Middle frontal gyrus (tissue), 1 donor: ENCODE measurements around the gene VPS13D.
"Not testable (repeated sequence)": the region's sequence is repeated elsewhere in the genome, so short reads cannot be mapped to it uniquely, and the experiment has no call there.

Experiments
- DNase-seq: peaks from one replicate; pipeline ENCODE4 v3.0.0-alpha.2; 2015; ENCODE audit warnings: low spot score; ENCODE audit errors: extremely low spot score

VPS13D gene

DNA sequence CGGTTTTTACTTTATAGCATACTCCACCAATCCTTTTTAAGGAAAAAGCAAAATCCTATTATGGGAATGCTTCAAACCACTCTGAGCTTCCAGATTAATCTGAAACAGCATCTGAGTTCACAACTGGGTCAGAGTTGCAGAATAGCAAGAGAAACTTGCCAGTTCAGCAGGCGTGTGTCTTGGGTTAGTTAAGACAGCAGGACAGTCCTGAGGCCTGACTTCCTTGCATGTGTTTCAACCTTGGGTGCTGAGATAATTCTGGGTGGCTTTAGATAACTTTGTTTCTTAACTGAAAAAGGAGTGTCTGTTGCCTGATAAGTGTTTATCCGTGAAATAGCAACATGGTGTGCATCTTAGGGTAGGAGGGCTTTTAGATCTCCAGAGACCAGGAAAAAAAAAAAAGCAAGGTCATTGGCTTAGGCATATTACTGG lies 218.9 kb downstream of the VPS13D start:
- no peak for DNase-seq

DNA sequence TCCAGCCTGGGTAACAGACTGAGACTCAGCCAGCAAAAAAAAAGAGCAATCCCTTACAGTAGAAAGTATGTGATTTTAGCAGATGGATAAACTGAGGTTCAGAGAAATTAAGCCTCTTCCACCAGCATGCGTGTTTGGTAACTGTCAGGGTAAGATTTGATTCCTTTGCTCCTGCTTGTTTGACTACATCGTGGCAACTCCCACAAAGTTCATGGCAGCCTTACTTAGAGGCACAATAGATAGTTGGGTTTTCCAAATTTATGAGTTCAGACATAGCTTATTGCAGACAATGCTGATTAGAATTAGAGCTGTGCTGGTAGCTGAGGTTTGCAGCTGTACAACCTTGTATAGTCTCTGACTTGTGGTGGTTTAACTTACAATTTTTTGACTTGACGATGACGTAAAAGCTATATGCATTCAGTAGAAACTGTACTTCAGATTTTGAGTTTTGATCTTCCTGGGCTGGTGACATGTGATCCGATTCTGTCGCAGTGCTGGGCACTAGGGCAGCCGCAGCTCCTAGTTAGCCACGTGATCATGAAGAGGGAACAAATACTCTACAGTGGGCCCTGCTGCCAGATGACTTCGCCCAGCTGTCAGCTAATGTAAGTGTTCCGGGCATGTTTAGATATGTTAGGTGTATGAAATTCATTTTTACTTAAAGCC lies 220.4 kb downstream of the VPS13D start:
- DNase-seq, result no peak

DNA sequence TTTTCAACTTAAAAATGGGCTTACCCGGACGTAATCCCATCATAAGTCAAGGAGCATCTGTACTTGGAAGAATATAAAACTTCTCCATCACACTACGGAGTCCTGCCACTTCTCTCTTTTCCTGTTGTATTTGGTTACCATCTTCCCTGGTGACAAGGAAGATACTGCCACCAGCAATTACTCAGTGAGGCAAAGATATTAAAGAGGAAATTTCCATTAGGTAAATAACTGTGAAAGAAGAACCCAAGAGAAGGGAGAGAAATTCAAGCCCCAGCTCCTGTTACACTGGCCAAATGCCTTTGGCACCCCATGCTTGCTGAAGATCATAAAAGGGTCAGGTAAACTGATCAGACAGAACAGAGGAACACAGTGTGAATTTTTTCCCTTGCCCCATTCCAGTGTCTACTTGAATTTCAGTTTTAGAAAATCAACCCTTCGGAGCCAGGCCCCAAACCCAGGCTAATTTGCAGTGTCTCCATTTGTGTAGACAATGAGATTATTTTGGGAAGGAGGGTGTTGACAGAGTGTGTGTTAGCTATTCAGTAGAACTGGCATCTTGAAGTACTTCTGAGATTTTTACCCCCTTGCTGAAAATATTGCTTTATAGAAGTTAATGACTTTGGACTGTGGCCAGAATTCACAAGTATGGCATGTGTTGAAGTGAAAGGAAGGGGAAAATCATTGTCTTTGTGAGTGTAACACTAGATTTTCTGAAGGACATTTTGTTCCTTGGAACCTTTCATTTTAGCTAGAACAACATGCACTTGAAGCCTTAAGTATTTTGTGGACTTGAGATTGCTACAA lies 221.1 kb downstream of the VPS13D start:
- DNase-seq, result no peak

DNA sequence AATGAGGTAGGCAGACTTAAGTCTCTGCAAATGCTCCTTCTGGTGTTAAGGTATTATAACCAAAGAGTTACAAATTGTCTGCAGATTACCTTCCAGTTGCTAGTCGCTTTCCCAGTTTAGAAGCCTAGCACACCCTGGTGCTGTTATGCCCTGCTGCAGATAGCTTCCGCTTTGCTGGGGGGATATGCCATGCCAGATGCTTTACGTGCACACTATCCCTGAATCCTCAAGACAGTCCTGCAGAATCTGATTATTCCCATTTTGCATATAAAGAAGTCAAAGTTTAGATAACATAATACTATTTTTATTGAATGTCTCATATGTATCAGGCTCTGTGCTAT lies 221.7 kb downstream of the VPS13D start:
- DNase-seq, result no peak

GRCh38 chr1:12452262-12452661 lies 222.4 kb downstream of the VPS13D start:
- no peak for DNase-seq

DNA sequence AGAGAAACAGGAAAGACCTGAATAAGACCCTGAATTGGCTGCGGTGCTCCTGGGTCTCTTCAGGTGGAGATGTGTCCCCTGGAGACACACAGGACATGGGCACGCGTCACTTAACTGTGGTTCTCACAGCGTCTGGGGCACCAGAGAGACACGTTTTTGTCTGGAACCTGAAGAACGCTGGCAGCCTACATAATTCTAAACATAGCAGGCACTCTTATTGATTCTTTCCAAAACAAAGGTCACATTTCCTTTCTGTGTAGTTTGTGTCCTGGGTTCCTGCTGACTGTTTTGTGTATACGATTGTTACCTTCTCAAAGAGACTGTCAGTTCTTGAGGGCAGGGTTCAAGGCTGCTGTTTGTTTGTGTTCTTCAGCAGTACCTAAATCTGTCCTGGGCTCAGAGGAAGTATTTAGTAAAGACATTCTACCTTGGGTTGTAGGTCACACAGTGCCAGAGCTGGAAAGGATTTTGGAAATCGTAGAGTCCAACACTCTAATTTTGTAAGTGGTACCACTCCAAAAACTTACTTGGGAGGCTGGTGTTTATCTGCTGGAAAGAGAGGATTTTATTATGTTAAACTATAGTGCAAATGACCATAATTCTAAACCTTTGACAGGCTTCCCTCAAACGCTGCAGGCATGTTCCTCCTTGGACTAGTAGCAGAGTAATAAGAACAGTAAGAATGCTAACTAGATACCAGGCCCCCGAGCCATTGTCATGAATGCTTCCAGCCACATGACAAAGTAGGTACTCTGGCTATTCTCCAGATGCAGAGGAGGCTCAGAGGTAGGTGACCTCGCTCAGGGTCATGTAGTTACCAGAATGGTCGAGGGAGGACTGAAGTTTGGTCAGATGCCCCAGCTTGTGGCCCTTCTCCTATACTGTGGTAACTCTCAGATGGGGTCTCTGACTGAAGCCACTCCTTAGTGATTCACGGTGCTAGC lies 223.8 kb downstream of the VPS13D start:
- DNase-seq, result no peak

GRCh38 chr1:12454406-12455391 lies 224.9 kb downstream of the VPS13D start:
- DNase-seq, result no peak

DNA sequence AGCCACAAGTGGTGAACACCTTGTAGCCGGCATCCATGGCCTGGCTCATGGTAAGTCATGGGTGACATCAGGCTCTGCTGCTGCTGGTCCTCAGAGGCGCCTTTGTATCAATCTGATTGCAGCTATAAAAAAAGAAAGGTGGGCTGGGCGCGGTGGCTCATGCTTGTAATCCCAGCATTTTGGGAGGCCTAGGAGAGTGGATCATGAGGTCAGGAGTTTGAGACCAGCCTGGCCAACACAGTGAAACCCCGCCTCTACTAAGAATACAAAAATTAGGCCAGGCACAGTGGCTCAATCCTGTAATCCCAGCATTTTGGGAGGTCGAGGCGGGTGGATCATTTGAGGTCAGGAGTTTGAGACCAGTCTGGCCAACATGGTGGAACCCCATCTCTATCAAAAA lies 226.3 kb downstream of the VPS13D start:
- DNase-seq, result not testable (repeated sequence)

- no peak for DNase-seq
Observed at GRCh38 chr1:12456979-12457378, 227.1 kb downstream of the VPS13D start.

GRCh38 chr1:12457771-12458170 lies 227.9 kb downstream of the VPS13D start:
- DNase-seq, result no peak

- no peak for DNase-seq
Observed at GRCh38 chr1:12458571-12458970, 228.7 kb downstream of the VPS13D start.

DNA sequence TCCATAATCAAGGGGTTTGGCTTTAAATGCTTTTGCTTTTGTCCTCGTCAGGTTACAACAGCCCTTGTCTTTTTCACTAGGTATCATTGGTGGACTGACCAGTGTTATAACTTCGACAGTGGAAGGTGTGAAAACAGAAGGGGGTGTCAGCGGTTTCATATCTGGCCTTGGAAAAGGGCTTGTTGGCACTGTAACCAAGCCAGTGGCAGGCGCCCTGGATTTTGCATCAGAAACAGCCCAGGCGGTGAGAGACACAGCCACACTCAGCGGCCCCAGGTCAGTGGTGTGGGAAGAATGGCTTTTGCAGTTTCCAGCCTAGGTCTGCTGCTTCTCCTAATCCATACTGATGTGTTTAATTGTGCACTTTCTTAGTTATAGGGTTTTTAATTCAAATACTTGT lies 230.3 kb downstream of the VPS13D start:
- no peak for DNase-seq

- DNase-seq, result no peak
Observed at GRCh38 chr1:12460911-12461621, 231.2 kb downstream of the VPS13D start.

- no peak for DNase-seq
Observed at GRCh38 chr1:12461754-12462153, 231.9 kb downstream of the VPS13D start.

GRCh38 chr1:12462586-12462985 lies 232.8 kb downstream of the VPS13D start:
- DNase-seq, result no peak

DNA sequence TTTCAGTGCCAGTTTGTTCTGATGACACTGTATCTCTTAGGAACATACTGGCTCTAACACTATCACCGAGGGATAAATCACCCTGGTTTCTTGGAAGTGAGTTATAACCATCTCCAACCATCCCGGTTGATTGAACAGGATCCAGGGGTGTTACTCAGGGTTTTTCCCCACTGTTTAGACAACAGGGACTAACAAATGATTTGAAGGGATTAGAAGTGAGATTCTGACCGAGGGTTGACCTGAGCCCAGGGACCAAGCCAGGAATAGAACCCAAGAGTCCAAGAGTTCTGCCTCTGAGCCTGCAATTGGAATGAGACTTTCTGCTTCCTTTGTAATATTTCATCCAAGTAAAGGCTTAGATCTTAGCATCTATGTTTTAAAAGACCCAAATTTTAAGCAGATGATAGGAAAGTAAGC lies 234.2 kb downstream of the VPS13D start:
- DNase-seq, result no peak

- no peak for DNase-seq
Observed at GRCh38 chr1:12464598-12465056, 234.8 kb downstream of the VPS13D start.

GRCh38 chr1:12465126-12465525 lies 235.3 kb downstream of the VPS13D start:
- DNase-seq, result no peak

- no peak for DNase-seq
Observed at GRCh38 chr1:12466816-12467215, 237.0 kb downstream of the VPS13D start.
